ENCODE results near the gene CELA3A.
"Not testable (repeated sequence)": the region's sequence is repeated elsewhere in the genome, so short reads cannot be mapped to it uniquely, and the experiment has no call there.

CELA3A gene

GRCh38 chr1:21982122-21982521, 19.3 kb upstream of the CELA3A start:
- FAIRE-seq = not testable (repeated sequence)

DNA sequence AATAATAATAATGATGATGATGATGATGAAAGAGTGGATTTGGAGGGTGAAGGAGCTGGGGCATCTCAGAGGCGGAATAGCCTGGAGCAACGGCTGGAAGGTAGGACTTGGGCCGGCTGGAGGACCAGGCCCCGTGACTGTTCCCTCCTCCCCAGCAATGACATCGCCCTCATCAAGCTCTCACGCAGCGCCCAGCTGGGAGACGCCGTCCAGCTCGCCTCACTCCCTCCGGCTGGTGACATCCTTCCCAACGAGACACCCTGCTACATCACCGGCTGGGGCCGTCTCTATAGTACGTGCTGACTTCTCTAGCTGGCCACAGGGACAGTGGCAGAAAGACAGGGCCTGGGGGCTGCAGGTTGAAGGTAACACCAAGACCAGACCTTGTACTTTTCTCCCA, 17.9 kb upstream of the CELA3A start:
- not testable (repeated sequence) for FAIRE-seq

GRCh38 chr1:21985893-21986292, 15.6 kb upstream of the CELA3A start:
- not testable (repeated sequence) for FAIRE-seq

DNA sequence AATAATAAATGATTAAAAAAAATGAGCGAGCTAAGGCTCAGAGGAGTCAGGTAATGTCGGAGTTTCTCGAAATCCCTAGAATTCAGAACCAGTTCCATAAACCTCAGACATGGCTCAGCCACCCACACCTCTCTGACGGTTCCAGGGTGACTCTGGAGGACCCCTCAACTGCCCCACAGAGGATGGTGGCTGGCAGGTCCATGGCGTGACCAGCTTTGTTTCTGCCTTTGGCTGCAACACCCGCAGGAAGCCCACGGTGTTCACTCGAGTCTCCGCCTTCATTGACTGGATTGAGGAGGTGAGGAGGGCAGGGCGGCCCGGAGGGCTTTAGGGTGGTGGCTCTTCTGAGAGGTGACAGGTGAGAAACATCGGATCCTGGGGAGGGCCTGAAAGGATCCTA, 15.1 kb upstream of the CELA3A start:
- not testable (repeated sequence) for FAIRE-seq

GRCh38 chr1:21989672-21990393, 11.6 kb upstream of the CELA3A start:
- not testable (repeated sequence) for FAIRE-seq

DNA sequence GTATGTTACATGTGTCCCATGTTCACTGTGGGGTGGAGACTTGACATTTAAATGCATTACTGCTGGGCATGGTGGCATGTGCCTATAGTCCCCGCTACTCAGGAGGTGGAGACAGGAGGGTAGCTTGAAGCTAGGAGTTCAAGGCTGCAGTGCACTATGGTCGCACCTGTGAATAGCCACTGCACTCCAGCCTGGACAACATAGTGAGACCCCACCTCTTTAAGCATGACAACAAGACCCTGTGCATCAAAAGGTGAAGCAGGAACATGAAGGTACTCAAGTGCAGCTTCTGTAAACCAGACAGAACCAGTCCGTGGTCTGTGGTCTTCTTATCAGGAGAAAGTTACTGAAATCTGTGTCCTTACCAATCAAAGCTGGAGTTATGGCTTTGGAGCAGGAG, 9.3 kb upstream of the CELA3A start:
- FAIRE-seq = not testable (repeated sequence)

DNA sequence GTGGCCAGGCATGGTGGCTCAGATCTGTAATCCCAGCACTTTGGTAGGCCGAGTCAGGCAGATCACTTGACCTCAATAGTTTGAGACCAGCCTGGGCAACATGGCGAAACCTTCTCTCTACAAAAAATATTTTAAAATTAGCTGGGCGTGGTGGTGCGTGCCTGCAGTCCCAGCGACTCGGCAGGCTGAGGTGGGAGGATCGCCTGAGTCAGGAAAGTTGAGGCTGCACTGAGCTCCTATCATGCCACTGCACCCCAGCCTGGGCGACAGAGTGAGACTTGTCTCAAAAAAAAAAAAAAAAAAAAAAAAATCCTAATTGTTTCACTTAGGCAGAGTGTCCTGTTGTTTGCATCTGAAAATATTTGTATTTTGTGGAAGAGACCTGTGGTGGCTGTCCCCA, 6.7 kb upstream of the CELA3A start:
- not testable (repeated sequence) for FAIRE-seq

GRCh38 chr1:21996663-21996970, 4.8 kb upstream of the CELA3A start:
- not testable (repeated sequence) for FAIRE-seq

DNA sequence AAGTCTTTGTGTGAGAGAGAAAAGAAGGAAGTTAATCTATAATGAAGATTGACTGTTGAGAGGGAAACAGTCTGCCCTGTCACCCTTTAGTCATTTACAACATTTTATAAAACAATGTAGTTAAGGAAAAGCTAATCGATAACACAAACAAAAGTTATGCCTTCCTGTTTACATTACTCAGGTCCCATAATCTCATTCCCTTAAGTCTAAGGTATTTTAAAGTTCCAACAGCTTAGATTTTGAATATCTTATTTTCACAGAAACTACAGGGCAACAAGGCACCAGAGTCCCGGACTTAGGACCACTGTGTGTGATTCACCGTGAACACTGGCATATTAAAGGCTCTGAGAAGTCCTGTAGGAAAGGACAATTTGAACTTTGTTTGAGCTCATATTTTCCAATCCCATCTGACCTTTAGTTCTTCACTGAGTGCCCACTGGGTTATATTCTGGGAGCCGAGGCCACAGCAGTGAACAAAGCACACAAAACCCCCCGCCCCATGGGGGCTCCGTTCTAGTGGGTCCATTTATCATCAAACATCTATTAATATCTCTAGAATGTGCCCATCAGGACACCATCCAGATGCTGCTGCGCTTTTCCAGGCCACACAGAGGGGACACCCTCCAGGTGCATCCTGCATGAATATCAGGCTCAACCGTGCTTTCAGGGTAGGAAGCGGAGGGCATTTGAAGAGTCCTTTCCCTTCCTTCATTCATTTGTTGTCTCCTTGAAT, 3.4 kb upstream of the CELA3A start:
- peak; percentile 18 for FAIRE-seq

DNA sequence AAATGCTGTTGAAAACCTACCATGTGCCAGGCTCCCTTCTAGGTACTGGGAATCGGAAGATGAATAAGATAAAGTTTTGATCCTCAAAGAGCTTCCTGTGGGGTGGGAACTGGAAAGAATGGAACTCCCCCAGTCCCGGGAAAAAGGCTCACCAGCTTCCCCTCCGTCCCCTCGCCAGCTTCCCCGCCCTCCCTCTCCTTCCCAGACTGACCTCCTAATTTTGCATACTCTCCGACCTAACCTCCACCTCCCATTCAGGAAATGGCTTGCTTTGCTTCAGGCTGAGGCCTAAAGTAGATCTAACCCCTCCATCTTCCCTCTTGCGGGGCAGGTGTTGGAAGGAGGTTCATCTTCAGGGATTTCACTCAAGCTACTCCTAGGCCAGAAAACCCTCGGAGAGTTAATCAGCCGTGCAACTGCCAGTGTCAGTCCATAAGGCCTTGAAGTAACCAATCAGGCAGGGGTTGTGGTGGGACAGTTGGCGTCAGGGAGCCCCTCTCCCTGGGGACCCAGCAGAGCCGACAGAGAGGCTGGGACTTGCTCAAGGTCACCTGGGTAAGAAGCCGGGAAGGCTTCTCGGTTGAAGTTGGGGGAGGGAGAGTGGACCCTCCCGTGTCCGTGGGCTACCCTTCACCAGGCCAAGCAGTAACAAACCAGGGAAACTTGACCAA, 2.7 kb upstream of the CELA3A start:
- FAIRE-seq = not testable (repeated sequence)

- FAIRE-seq = not testable (repeated sequence)
Measured at GRCh38 chr1:21999645-22000044, 1.8 kb upstream of the CELA3A start.

DNA sequence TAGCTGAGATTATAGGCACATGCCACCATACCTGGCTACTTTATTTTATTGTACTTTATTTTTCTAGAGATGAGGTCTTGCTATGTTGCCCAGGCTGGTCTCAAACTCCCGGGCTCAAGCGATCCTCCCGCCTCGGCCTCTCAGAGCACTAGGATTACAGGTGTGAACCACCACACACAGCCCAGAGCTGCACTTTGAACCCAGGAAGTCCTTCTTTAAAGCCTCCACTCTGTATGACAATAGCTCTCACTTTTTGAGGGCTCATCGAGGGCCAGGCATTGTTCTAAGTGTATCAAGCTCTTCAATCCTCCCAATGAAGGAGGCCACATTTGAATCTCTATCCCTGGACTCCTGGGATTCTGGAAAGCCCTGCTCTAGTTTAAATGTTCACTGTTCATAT, 1.0 kb downstream of the CELA3A start:
- not testable (repeated sequence) for FAIRE-seq

DNA sequence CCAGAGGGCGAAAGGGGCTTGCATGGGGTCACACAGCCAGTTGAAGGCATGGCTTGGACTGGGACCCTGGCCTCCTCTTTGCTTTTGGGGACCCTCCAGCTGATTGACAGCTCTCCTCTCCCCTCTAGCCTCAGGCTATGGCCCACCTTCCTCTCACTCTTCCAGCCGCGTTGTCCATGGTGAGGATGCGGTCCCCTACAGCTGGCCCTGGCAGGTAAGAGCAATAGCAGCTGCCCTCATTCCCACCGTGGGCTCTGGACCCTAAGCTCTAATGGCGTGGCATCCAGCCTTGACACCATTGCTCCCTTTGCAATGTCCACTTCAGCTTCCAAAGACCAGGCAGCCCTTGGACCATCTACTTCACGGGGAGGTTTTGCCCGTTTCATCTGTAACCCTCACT, 1.4 kb downstream of the CELA3A start:
- not testable (repeated sequence) for FAIRE-seq

GRCh38 chr1:22003959-22004358, 2.5 kb downstream of the CELA3A start:
- FAIRE-seq = not testable (repeated sequence)

DNA sequence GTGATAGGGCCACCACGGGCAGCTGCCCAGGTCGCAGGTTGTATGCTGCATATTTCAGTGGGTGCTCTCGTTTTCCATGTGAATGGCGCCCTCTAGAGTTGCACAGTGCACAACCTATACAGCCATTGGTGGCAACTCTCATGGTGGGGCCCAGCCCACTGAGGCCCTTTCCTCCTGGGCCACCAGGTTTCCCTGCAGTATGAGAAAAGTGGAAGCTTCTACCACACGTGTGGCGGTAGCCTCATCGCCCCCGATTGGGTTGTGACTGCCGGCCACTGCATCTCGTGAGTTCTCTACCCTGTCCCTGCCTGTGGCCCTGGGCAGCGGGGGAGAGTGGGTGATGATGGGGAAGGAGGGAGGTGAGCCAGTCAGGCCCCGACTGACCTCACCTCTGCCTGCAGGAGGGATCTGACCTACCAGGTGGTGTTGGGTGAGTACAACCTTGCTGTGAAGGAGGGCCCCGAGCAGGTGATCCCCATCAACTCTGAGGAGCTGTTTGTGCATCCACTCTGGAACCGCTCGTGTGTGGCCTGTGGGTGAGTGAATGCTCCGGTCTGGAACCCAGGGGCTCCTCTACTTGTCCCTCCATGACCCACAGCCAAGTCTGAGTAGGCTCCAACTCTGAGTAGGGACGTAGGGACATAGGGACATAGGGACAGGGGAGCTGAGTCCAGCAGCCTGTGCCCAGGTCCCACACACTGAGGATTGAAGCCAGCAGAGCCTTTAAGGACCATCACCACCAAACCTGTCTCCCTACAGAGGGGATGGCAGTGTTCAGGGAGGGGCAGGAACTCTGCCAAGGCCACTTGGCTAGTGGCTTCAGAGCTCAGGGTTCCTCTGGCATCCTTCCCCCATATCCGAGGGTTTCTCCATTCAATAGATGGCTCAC, 4.0 kb downstream of the CELA3A start:
- FAIRE-seq = not testable (repeated sequence)

DNA sequence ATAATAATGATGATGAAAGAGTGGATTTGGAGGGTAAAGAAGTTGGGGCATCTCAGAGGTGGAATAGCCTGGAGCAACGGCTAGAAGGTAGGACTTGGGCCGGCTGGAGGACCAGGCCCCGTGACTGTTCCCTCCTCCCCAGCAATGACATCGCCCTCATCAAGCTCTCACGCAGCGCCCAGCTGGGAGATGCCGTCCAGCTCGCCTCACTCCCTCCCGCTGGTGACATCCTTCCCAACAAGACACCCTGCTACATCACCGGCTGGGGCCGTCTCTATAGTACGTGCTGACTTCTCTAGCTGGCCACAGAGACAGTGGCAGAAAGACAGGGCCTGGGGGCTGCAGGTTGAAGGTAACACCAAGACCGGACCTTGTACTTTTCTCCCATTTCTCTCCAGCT, 5.3 kb downstream of the CELA3A start:
- not testable (repeated sequence) for FAIRE-seq

DNA sequence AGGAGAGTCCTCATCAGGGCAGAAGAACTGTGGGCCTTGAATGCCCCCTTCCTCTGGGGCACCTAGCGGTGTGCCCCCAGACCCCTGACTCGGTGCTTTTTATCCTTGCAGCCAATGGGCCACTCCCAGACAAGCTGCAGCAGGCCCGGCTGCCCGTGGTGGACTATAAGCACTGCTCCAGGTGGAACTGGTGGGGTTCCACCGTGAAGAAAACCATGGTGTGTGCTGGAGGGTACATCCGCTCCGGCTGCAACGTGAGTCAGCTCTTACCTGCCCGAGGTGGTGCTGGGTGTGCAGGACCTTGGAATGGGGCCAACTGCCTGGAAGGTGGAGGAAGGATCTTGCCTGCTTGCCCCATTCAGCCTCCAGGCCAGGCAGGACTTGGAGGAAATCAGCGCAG, 5.8 kb downstream of the CELA3A start:
- not testable (repeated sequence) for FAIRE-seq

GRCh38 chr1:22009566-22009965, 8.1 kb downstream of the CELA3A start:
- FAIRE-seq = not testable (repeated sequence)

DNA sequence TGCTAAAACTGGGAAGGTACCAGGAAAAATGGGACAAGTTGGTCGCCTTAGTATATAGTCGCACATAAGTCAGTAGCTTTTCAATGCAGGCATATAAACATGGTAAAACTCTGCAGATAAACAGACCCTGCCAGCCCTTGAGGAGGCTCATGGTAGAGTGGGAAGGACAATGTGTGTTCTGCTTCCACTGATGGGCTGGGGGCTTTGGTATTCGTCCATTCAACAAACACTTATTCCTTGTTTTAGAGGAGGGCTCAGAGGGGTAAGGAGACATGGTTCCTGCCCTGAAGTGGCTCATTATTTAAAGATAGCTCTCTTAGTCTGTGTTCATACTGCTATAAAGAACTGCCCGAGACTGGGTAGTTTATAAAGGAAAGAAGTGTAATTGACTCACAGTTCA, 11.3 kb downstream of the CELA3A start:
- FAIRE-seq = not testable (repeated sequence)

DNA sequence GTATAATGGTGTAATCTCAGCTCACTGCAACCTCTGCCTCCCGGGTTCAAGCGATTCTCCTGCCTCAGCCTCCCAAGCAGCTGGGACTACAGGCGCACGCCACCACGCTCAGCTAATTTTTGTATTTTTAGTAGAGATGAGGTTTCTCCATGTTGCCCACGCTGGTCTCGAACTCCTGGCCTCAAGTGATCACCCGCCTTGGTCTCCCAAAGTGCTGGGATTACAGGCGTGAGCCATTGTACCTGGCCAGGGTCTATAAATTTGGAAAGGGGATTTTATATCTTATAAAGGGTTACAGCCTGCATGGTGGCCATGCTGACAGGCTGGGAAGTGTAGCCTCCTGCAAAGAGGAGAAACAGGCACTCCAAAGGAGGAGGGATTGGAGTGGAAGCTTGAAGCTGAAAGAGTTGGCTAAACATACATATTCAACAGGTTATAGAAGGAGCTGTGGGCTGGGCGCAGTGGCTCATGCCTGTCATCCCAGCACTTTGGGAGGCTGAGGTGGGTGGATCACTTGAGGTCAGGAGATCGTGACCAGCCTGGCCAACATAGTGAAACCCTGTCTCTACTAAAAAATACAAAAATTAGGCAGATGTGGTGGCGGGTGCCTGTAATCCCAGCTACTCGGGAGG, 13.2 kb downstream of the CELA3A start:
- not testable (repeated sequence) for FAIRE-seq

- no peak for FAIRE-seq
Measured at GRCh38 chr1:22018583-22019559, 17.4 kb downstream of the CELA3A start.
